ENCODE data around the gene U2SURP. TPM values are rescaled to one million over a fixed set of nuclear protein-coding genes. Genes with fewer than 3 reads are reported as not detected.

Gene U2SURP
- total and polyA plus RNA-seq, 2 donors (not counting 1 experiment from before 2014, with no cell fraction given): 39.1 to 44.8 TPM

- peaks cover 4% of the 10 kb centered on the region for H3K36me3 ChIP-seq (ENCODE audit: control insufficient read depth, insufficient read depth, low read length)
Observed at GRCh38 chr3:143054011-143054410, 52.6 kb downstream of the U2SURP start.

GRCh38 chr3:143056372-143056771 is 55.0 kb downstream of the U2SURP start:
- DNase-seq (ENCODE audit: low read depth in 2 of 2): no peak
- peaks cover 2% of the 10 kb centered on the region for H3K36me3 ChIP-seq (ENCODE audit: control insufficient read depth, insufficient read depth, low read length)
- no peak overlapping the region for H3K4me2 ChIP-seq (ENCODE audit: extremely low read depth, insufficient read depth, low read length)
- no peaks in the 10 kb centered on the region for H3K9me3 ChIP-seq (ENCODE audit: control insufficient read depth, insufficient read depth, low read depth, low read length)
- no peaks in the 10 kb centered on the region for H3K79me2 ChIP-seq (ENCODE audit: control insufficient read depth, insufficient read depth, low read length)
- H3K4me3 ChIP-seq (replicated peaks in 1 of 4; ENCODE audit: control extremely low read depth in 1 of 4, insufficient read depth in 1 of 4, low read depth in 3 of 4, low read length in 4 of 4): no peak overlapping the region
- TF ChIP-seq CTCF (conservative IDR thresholded peaks at IDR 0.05 in 1 of 2, IDR thresholded peaks at IDR 0.05 in 1 of 2; ENCODE audit: low read depth in 1 of 2, low read length in 2 of 2) (no peak), EZH2 (IDR thresholded peaks at IDR 0.05; ENCODE audit: low read length, missing control alignments) (no peak)
- no peaks in the 10 kb centered on the region for H4K20me1 ChIP-seq (ENCODE audit: control insufficient read depth, extremely low read depth, insufficient read depth, low read length)
- H3K9ac ChIP-seq (ENCODE audit: insufficient read depth, low read length): no peak overlapping the region
- no peaks in the 10 kb centered on the region for H3K27me3 ChIP-seq (ENCODE audit: control insufficient read depth, insufficient read depth, low read length)
- H2AFZ ChIP-seq (ENCODE audit: low read length): no peak overlapping the region
- H3K4me1 ChIP-seq (ENCODE audit: control insufficient read depth, extremely low read depth, insufficient read depth, low read length): no peaks in the 10 kb centered on the region
- H3K27ac ChIP-seq (ENCODE audit: insufficient read depth, low read length): no peak overlapping the region

More at GRCh38 chr3:143054011-143054410, 52.6 kb downstream of the U2SURP start:
- TF ChIP-seq CTCF (conservative IDR thresholded peaks at IDR 0.05 in 1 of 2, IDR thresholded peaks at IDR 0.05 in 1 of 2; ENCODE audit: low read depth in 1 of 2, low read length in 2 of 2) (no peak), EZH2 (IDR thresholded peaks at IDR 0.05; ENCODE audit: low read length, missing control alignments) (no peak)
- Histone ChIP-seq H3K27me3 (ENCODE audit: control insufficient read depth, insufficient read depth, low read length) (no peaks in the 10 kb centered on the region), H3K4me1 (ENCODE audit: control insufficient read depth, extremely low read depth, insufficient read depth, low read length) (no peaks in the 10 kb centered on the region), H3K79me2 (ENCODE audit: control insufficient read depth, insufficient read depth, low read length) (no peaks in the 10 kb centered on the region), H2AFZ (ENCODE audit: low read length) (no peak overlapping the region), H3K4me2 (ENCODE audit: extremely low read depth, insufficient read depth, low read length) (no peak overlapping the region), H4K20me1 (ENCODE audit: control insufficient read depth, extremely low read depth, insufficient read depth, low read length) (no peaks in the 10 kb centered on the region), H3K9me3 (ENCODE audit: control insufficient read depth, insufficient read depth, low read depth, low read length) (no peaks in the 10 kb centered on the region), H3K9ac (ENCODE audit: insufficient read depth, low read length) (no peak overlapping the region), H3K4me3 (replicated peaks in 1 of 4; ENCODE audit: control extremely low read depth in 1 of 4, insufficient read depth in 1 of 4, low read depth in 3 of 4, low read length in 4 of 4) (no peak overlapping the region), H3K27ac (ENCODE audit: insufficient read depth, low read length) (no peak overlapping the region)
- DNase-seq (ENCODE audit: low read depth in 2 of 2): no peak

GRCh38 chr3:143060906-143061305 is 59.5 kb downstream of the U2SURP start:
- Histone ChIP-seq H3K9ac (ENCODE audit: insufficient read depth, low read length) (no peak overlapping the region), H4K20me1 (ENCODE audit: control insufficient read depth, extremely low read depth, insufficient read depth, low read length) (no peaks in the 10 kb centered on the region), H3K4me1 (ENCODE audit: control insufficient read depth, extremely low read depth, insufficient read depth, low read length) (no peaks in the 10 kb centered on the region), H3K27me3 (ENCODE audit: control insufficient read depth, insufficient read depth, low read length) (no peaks in the 10 kb centered on the region), H2AFZ (ENCODE audit: low read length) (no peak overlapping the region), H3K4me2 (ENCODE audit: extremely low read depth, insufficient read depth, low read length) (no peak overlapping the region), H3K9me3 (ENCODE audit: control insufficient read depth, insufficient read depth, low read depth, low read length) (no peaks in the 10 kb centered on the region), H3K27ac (ENCODE audit: insufficient read depth, low read length) (no peak overlapping the region), H3K4me3 (replicated peaks in 1 of 4; ENCODE audit: control extremely low read depth in 1 of 4, insufficient read depth in 1 of 4, low read depth in 3 of 4, low read length in 4 of 4) (no peak overlapping the region), H3K79me2 (ENCODE audit: control insufficient read depth, insufficient read depth, low read length) (no peaks in the 10 kb centered on the region), H3K36me3 (ENCODE audit: control insufficient read depth, insufficient read depth, low read length) (no peaks in the 10 kb centered on the region)
- no peak for TF ChIP-seq EZH2 (IDR thresholded peaks at IDR 0.05; ENCODE audit: low read length, missing control alignments)
- TF ChIP-seq CTCF (conservative IDR thresholded peaks at IDR 0.05 in 1 of 2, IDR thresholded peaks at IDR 0.05 in 1 of 2; ENCODE audit: low read depth in 1 of 2, low read length in 2 of 2): no peak
- no peak for DNase-seq (ENCODE audit: low read depth in 2 of 2)

Data from fibroblast of lung (primary cell).